ENCODE data around the gene SERPINF2.
"Not testable (repeated sequence)": the region's sequence is repeated elsewhere in the genome, so short reads cannot be mapped to it uniquely, and the experiment has no call there.

The SERPINF2 gene

GRCh38 chr17:1742371-1743087, at the start of gene SERPINF2:
SERPINF2 (plus strand) TSS chr17:1742871; CDS start chr17:1744996, 2,125 bp downstream.
- DNase-seq, result no peak

GRCh38 chr17:1693339-1693738, 49.3 kb upstream of the SERPINF2 start:
- DNase-seq, result no peak

GRCh38 chr17:1695365-1695764, 47.3 kb upstream of the SERPINF2 start:
- no peak for DNase-seq

DNA sequence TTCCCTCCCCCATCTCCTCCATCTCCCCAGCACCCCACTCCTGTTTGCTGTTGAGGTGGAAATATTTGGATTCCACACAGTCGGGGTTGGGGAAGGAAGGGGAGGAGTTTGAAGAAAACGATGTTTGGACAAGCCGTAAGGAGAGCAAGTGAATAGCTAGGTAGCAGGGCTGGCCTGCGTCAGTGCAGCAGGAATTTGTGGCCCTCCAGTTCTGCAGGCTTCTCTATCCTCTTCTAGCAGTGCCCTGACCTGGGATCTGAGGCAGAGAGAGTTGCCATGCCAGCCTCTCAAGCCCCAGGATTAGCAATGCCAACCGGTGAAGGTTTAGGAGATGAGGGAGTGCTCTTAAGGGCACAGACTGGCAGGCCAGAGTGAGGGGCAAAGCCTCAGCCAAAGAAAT, 45.0 kb upstream of the SERPINF2 start:
- no peak for DNase-seq

- not testable (repeated sequence) for DNase-seq
Observed at GRCh38 chr17:1699891-1700290, 42.8 kb upstream of the SERPINF2 start.

- DNase-seq, result no peak
Observed at GRCh38 chr17:1703063-1703462, 39.6 kb upstream of the SERPINF2 start.

DNA sequence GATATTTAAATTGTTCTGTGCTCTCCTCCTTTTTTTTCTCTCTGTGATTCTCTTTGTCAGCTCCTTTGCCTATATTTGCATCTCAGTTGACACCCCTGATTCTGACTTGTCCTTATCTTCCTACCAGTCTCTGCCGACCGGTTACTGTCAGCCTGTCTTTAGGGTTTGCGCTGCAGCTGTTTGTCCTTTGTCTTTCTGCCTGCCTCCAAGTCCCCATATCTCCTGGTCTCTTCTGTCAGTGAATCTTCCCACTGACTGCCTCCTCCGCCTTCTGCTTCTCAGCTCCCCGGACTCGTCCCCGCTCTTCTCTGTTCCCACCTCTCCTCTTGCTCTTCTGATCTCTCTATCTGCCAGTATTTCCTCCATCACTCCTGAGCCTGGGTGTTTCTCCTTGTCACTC, 37.7 kb upstream of the SERPINF2 start:
- DNase-seq, result no peak

GRCh38 chr17:1707107-1707506, 35.6 kb upstream of the SERPINF2 start:
- DNase-seq, result no peak

GRCh38 chr17:1708791-1709346, 33.8 kb upstream of the SERPINF2 start:
- DNase-seq, result not testable (repeated sequence)

DNA sequence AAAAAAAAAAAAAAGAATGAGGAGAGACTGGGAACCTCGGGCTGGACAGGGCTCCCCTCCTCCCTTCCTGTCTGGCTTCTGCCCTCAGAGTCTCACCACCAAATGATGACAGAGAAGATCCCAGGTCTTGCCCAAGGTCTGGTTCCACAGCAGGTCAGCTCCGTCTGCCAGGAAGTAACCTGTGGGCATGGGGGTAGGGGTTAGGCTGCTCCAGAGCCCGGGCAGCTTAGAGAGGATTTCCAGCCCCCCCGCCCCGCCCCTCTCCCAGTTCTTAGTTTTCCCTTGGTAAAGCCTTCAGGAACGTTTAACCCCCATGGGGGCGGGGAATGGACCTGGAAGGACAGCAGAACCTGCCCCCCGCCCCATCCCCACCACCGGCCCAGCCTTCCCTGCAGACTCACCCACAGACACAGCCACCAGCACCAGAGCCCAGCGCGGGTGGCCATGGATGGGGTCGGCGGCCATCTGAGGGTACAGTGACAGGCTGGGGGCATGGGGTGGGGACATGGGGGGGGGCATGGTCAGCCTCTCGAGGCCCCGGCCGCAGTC, 33.2 kb upstream of the SERPINF2 start:
- DNase-seq, result no peak

DNA sequence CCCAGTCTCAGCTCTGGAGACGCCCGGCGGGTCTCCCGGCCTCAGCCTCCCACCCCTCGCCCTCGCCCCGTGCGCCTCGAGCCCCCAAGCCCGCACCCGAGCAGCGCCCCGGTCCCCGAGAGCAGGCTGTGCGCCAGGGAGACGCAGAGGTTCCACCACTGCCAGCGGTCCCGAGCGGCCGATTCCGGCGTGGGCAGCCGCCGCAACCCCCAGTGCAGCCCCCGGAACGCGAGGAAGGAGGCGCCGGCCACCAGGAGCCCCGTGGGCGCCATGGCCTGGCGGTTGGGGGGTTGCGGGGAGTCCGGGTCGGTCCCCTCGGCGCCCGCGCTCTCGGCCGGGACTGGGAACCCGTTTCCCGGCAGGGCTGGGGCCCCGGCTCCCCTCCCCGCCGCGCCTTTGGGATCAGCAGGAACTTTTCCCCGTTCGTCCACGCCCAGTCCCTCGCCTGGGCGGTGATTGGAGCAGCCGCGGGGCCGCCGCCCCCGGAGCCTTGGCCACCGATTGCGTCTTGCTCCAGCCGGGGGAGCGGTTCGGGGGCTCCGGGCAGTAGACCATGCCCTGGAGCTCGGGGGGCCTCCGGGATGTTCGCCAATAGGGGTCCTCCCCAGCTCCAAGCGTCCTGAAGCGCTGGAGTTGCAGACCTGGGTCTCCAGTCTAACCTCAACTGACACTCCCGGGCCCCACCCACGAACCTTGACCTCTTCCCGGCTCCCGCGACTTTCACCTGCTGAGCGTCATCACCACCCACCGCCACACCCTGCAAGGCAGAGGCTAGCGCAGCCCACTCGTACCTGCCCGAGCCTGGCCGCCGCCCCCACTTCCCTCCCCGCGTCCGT, 32.5 kb upstream of the SERPINF2 start, which contains the start of gene TLCD2:
Gene TLCD2 (minus strand): TSS at position 407 of the 836 bp plus-strand sequence. CDS start 135 bp downstream, at position 272.
- DNase-seq, result no peak

- DNase-seq, result no peak
Observed at GRCh38 chr17:1710807-1711553, 31.7 kb upstream of the SERPINF2 start.

DNA sequence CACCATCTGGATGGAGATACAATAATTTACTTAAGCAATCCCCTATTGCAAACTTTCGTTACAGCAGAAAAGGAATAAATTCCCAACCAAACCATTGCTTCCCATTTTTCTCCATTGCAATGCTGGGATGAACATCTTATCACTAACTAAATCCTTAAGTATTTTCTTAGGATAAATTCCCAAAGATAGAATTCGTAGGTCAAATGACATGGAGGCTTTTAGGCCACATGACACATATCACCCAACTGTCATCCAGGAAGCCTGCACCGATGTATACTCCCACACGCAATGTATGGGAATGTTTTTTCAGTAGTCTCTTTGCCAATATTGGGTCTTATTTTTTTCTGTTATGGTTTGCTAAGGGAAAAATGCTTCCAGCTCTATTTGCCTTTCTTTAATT, 30.9 kb upstream of the SERPINF2 start:
- DNase-seq, result no peak

- no peak for DNase-seq
Observed at GRCh38 chr17:1712271-1712670, 30.4 kb upstream of the SERPINF2 start.

- no peak for DNase-seq
Observed at GRCh38 chr17:1713160-1713877, 29.4 kb upstream of the SERPINF2 start.

GRCh38 chr17:1713878-1714426, 28.7 kb upstream of the SERPINF2 start:
- no peak for DNase-seq

DNA sequence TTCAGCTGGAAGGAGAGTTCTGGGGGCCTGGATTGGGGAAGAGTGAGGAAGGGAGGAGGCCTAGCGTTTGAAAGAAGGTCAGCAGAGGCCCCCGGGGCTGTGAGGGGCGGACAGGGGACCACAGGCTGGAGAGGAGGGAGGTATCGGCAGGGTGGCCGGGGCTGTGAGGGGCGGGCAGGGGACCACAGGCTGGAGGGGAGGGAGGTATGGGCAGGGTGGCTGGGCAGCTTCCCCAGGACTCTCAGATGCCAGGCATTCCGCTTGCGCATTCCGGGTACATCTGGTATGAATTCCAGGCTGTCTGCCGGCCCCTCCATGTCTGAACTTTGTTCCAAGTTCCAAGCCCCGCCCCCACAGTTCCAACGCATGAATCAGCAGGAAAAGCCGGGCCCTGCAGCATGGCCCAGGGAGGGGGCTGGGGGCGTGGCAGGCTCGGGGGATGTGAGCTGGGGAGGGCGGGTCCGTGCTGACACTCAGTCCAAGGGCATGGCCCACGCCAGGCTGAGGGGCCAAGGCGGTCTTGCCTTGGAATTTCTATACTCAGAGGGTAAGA, 28.2 kb upstream of the SERPINF2 start:
- no peak for DNase-seq

GRCh38 chr17:1714980-1715802, 27.5 kb upstream of the SERPINF2 start:
- no peak for DNase-seq

GRCh38 chr17:1715803-1716075, 26.9 kb upstream of the SERPINF2 start:
- no peak for DNase-seq

DNA sequence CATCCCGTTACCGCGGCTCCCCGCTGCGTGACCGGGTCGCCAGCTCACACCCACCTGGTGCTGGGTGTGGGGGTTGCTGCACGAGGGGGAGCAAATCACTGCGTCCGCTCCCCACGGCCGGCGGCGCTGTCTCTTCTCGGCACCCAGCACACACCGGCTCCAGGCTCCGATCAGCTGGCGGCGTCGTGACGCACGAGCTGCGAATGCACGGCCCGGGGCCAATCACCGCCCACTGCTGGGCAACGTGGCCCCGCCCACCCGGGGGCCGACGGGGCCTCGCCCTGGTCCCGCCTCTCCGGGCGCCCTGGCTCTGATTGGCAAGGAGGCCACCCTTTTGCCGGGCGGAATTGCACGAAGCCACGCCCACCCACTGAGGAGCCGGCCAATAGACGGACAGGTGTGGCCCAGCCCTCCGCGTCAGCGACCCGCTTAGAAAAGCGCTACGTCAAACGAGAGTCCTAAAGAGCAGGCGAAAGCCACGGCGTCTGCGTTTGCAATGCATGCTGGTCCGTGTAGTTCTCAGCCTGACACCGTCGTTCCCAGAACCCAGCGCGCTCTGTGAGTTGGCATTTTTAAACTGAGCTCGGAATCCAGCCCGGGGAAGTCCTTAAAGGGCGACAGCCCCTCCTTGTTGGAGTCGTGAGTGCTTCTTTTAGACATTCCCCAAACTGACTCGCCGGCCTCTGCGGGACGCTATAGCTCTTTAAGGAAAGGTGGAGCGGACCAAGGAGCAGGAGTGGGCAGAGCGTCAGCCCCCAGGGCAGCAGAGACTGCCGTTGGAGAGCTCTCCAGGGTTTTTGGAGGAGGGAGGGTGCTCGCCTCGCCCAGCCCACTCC, 26.4 kb upstream of the SERPINF2 start:
- peak; percentile 98 for DNase-seq
